ENCODE measurements around the gene KRTAP13-4.

- TF ChIP-seq CTCF (IDR thresholded peaks at IDR 0.05; ENCODE audit: low read depth, low read length, poor library complexity, severe bottlenecking), result peak; percentile 36
- no peak for TF ChIP-seq EZH2phosphoT487 (IDR thresholded peaks at IDR 0.05; ENCODE audit: borderline replicate concordance, low read length)
Measured at GRCh38 chr21:30463713-30464112, 33.7 kb downstream of the KRTAP13-4 start.
